GM18909 (cell line): ENCODE data around the gene CPPED1.

Source experiments
- ATAC-seq: cut with Tn5 transposase; IDR thresholded peaks from one replicate; pipeline ENCODE4 v1.9.1; 2021; ENCODE audit warnings: mild to moderate bottlenecking; ENCODE audit not compliant: unreplicated experiment, poor library complexity

CPPED1 gene

DNA sequence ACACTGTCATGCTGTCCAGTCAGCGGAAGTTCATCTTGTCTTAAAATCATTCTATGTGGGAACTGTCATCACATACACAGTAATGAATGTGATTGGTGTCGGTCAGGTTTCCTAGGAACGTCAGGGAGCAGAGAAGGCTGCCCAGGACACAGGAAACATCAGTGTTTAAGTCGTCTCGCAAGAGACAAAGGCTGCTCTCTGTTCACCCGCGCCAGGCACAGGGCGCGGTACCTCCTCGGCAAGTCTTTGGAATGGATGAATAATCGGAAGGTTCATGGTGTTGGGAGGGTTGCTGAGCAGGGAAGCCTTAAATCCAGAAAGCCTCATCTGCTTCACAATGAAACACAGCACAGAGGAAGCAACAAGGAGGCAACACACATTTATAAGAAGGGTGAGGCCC lies 148.2 kb downstream of the CPPED1 start:
- no peak for ATAC-seq

DNA sequence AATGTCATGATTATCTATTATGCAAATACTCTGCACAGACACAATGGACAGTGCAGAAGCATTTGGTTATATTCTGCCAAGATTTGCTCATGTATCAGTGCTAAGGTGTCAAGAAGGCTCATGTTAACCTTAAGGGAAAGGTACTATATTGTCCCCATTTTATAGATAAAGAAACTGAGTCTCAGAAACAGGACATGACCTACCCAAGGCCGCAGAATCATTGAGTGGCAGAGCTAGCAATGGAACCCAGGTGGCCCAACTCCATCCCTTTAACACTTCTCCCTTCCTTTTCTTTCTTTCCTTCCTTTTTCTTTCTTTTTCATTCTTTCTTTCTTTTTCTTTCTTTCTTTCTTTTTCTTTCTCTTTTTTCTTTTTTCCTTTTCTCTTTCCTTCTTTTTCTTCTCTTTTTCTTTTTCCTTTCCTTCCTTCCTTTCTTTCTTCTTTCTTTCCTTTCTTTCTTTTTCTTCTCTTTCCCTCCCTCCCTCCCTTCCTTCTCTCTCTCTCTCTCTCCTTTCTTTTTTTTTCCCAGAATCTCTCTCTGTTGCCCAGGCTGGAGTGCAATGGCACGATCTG lies 149.8 kb downstream of the CPPED1 start:
- no peak for ATAC-seq

DNA sequence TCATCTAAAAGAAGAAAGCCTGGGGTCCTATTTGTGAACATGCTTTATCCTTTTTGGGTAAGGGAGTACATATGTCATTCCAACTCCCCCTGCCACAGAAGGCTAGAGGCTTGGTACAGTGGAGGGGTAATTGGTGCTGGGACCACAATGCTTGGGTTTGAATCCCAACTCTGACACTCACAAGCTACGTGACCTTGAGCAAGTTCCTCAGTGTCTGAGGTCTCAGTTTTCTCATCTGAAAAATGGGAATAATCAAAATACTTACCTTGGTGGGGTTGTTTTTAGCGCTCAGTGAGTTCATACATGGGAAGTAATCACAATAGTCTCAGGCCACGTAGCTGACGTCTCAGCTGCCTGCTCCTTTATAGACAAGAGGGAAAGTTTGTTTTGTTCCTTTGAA lies 150.8 kb downstream of the CPPED1 start:
- ATAC-seq: no peak

DNA sequence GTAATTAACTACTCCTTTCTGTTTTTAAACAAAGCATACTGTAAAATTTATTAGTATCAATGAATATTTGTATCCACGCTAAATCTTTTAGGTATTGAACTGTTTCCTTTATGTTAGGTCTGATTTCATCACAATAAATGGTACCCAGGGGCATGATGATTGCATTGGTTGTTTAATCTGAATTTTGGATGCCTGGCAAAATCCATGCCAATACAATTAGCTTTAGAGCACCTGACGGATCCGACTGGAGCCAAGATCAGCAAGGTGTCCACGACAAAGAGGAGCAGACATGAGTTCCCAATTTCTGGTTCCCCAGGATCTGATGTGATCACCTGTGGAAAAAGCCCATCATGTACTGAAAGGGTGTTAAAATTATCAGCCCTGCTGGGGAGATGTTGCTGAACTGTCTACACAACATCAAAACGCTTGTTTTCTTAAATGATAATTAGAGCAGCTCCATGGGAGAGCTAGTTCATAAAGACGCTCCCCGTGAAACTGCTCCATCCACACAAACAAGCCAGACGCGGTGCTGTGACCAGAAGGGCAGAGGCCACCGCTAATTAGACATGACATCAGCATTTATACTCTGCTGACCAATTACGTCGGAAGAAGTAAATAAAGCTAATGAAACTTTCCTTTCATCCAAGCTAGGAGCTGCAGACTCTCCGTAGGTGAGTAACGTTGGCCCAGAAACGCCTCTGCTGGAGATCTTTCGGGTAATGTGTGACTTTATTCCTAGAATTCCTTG lies 151.7 kb downstream of the CPPED1 start:
- no peak for ATAC-seq

DNA sequence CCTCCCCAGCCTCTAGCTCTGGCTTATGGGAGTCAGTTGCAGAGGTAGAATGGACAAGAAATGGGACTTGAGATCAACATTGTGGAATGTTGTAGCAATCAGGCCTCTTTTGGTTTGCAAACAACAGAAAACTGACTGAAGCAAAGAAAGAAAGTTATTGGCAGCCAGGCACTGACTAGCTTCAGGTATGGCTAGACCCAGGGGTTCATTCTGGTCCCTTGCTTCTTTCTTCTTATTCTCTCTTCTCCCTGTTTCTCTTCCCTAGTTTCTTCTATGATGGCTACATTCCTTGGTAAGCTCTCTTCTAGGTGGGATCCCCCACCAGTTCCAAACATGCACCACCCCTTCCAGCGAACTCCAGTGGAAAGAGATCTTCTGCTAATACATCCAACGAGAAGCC lies 154.3 kb downstream of the CPPED1 start:
- ATAC-seq: no peak

DNA sequence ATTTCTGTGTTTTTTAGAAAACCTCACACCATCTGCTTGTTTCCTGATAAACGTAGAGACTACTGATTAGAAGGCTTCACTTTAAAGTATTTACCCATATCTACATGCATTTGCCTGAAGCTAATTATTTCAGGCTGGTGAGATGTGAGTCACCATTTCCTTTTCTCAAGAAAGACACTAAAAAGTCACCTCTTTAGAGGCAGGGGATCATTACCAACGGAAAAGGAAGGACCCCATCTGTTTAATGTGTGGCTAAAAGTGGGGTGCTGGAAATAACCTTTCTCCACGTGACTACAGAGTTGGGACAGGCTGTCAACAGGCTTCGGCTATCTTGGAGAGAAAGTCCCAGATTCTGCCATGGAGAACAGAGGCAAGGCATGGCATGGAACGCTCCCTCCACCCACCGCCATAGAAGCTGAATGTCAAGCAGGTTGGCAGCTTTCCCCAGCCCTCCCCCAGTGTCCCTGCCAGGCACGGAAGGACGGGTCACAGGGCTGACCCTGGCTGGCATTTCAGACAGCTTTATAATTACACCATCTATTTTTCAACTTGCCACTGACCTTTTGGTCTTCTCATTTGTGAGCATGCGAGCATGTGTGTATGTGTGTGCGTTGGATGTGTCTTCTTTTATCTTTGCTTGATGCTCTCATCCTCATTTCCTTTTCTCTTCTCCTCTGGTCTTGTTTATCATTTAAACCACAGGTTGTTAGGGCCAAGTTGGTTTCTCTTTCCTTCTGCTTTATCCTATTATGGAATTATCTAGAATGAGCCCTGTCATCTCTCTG lies 157.0 kb downstream of the CPPED1 start:
- no peak for ATAC-seq

DNA sequence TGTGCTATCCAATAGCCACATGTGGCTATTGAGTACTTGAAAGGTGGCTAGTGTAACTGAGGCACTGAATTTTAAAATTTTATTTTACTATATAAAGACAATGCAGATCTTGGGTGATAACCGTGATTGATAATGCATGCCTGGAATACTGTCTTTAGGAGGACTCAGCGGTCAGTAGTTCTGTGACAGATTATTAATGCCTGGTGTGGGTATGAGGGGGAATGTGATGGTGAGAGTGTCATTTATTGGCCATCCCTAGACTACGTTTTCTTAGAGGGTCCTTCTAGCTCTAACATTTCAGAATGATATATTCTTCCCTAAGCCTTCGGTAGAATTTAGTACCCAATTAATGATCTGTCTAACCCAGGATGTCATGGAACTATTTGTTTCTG lies 157.6 kb downstream of the CPPED1 start:
- ATAC-seq: no peak

DNA sequence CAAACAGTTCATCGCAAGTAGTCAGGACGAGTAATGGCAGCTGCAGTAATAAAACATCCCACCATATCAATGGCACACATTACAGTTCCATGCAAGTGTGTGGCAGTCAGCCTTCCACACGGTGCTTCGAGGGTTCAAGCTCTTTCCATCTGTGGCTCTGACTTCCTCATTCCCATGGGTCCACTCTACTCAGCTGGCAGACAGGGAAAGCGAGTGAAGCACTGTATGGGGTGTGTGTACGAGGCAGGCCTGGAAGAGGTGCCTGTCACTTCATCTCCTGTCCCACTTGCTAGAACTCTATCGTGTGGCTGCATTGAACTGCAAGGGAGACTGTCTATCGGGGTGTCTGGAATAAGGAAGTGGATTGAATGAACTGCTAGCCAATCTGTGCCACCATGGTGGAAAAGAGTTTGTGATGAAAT lies 160.6 kb downstream of the CPPED1 start:
- no peak for ATAC-seq

DNA sequence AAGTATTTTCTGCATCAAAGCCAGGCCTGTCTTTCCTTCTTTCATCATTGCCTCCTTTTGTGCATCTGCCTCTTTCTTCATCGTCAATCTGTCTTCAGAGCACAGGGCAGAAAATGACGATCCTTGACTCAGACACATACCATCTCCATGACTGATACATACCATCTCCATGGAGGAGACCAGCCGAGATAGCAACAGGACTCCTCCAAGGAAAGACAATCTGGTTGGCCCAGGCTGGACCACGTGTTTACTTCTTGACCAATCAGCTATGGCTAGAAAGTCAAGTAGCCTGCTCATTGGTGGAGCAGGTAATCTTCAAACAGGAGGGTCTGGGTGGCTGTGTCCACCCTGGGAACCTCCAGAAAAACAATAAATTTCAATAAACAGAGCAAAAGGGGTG lies 164.6 kb downstream of the CPPED1 start:
- no peak for ATAC-seq

DNA sequence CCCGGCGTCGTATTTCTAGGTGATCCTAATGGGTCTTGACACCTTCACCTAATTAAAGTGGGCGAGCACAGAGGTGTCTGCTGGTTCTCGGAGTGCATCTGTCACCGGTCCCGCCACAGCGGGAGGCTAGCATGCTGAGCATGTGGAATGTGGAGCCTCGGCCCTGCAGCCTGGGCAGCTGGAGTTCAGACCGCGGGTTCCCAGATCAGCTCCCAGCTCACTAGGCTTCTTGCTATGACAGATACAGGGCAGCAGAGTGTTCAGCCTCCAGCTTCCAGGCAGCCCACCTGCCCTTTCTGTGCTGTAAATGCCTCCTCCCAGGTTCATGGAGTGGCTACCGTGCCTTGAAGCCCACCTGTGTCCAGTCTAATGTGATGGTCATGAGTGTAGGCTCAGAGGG lies 166.7 kb downstream of the CPPED1 start:
- no peak for ATAC-seq

DNA sequence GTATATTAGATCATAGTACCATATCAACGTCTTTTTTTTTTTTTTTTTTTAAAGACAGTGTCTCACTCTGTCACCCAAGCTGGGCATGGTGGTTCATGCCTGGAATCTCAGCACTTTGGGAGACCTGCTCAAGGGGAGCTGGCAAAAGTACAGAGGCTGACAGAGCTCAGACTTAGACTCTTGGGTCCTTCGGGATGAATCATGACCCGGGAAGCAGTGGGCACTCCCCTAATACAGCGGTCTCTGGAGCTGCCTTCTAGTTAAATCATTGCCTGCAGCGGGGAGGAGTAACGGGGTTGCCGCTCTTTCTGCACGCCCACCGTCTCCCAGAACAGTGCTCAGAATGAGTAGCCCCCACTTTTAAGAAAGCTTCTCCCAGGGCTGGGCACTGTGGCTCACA lies 174.4 kb downstream of the CPPED1 start:
- no peak for ATAC-seq

DNA sequence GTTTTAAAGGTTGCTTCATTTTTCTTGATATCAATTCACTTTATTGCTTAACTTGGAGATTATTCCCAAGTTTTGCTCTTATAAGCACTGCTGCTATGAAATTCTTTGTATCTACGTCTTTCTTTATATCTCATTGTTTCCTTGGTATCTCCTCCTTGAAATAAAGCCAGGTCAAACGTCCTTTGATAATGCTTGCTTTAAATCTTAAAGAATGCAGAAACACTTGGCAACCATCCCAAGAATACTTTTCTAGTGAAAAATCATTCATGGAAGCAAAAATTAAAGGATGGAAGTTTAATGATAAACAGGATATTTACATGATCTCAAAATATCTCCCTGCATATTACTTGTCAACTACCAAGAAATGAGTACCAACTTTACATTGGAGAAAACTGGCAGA lies 175.2 kb downstream of the CPPED1 start:
- ATAC-seq: no peak

DNA sequence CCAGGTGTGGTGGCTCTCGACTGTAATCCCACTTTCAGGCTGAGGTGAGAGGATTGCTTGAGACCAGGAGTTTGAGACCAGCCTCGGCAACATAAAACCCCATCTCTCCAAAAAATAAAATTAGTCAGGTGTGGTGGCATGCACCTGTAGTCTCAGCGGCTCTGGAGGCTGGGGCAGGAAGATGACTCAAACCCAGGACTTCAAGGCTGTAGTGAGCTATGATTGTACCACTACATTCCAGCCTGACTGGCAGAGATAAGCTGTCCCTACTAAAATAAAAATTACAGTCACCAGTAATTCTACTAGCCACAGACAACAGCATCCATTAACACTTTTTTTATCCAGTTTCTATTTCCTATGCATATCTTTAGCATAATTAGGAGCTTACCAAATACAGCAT lies 176.3 kb downstream of the CPPED1 start:
- ATAC-seq: no peak

DNA sequence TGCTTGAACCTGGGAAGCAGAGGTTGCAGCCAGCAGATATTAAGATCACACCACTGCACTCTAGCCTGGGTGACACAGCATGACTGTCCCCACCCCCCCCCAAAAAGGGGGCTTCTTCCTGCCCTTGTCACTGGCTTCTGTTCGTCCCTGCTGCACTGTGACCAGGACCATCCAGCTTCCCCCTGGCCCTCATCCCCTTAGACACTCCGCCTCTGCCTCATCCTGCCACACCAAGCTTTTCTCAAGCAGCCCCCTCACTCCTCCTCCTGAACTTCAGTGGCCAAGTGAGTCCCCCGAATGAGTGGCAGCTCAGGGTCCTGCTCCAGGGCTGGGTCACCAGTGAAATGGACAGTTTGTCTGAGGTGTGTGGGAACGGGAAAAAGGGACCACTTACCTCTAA lies 177.3 kb downstream of the CPPED1 start:
- ATAC-seq: no peak

DNA sequence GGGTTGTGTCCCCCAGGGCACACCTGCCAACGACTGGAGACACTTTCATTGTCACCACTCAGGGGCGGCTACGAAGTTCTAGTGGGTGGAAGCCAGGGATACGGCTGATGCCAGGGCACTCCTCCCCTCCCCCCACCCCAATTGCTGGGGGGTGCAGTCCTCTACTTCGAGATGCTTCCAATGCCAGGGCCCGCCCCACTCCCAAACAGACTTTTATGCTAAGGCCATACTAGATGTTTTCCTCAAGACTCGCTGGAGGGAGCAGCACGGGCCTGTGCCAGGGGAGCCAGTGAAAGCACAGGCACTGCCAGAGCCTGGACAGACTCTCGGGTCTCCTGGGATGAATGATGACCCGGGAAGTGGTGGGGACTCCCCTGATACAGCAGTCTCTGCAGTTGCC lies 178.0 kb downstream of the CPPED1 start:
- ATAC-seq: no peak

DNA sequence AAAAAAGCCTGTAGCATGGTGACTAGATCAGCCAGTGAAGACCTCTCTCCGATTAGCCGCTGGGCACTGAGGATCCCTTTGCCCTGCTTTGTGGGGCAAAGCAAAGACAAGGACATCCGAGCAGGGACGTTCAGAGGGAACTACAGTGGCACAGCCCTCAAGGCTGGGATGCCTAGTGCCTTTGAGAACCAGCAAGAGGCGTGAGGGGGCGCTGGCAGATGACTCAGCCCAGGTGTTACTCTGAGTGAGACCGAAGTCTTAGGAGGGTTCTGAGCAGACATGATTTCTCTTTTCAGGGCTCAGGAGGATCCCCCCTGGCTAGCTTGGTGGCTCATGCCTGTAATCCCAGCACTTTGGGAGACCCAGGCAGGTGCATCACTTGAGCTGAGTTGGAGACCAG lies 178.6 kb downstream of the CPPED1 start:
- ATAC-seq: no peak

DNA sequence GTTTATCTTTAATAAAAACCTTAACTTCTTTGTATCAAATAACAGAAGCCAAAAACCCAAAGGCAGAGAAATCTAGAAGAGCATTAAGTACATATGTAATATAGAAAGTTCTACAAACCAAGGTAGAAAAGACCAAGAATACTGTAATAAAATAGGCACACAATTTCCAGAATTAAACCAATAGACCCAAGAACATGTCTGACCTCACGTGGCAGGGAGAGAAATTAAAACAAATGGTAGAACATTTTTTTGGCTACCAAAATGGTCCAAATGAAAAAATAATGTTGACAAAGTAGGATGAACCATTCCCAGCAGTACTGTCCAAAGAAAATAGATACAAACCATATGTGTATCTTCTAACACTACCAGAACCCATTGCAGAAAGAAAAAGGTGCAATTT lies 183.5 kb downstream of the CPPED1 start:
- no peak for ATAC-seq

DNA sequence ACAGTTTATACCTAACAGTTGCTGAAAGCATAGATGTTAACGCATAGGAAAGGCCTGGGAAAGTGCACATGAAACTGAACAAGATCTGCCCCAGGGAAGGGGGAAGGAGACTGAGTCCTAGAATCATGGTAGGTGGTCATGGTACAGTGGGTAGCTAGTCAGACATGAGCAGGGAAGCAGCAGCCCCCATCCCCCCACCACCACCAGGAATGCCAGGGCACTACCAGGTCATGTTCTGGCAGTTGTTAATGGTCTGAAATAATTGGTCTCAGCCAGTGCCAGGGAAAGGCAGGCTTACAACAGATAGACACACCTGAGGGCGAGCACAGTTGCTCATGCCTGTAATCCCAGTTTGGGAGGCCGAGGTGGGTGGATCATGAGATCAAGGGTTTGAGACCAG lies 185.2 kb downstream of the CPPED1 start:
- ATAC-seq: no peak

DNA sequence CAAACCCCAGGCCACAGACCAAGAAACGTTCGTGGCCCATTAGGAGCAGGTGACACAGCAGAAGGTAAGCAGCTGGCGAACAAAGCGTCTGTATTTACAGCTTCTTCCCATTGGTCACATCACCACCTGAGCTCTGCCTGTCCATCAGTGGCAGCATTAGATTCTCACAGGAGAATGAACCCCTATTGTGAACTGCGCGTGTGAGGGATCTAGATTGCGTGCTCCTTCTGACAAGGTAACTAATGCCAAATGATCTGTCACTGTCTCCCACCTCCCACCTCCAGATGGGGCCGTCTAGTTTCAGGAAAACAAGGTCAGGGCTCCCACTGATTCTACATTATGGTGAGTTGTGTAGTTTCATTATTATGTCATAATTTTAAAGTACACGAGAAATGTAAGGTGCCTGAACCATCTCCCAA lies 186.3 kb downstream of the CPPED1 start:
- ATAC-seq: no peak

DNA sequence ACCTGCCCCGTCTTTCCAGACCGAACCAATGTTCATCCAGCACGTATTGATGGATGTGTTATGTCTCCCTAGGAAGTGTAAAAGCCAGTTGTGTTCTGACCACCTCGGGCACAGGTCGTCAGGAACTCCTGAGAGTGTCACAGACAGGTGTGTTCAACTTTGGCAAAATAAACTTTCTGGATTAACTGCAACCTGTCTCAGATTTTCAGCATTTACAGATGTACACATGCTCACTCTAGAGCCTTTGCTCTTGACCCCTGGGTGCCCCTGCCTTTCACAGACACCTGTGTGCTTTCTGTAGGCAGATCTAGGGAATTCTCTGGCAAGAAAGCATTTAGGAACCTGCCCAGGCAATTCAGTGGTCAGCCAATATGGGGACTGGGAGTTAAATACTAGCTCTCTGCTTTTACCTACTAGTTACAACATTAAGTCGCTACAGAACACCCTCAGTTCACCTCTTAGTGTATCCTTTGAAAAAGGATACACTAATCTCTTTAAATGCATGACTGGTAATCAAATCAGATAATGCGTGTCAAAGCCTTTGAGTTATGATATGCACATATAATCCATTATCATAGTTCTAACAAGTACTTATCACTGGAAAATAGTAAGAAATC lies 188.9 kb downstream of the CPPED1 start:
- ATAC-seq: no peak

DNA sequence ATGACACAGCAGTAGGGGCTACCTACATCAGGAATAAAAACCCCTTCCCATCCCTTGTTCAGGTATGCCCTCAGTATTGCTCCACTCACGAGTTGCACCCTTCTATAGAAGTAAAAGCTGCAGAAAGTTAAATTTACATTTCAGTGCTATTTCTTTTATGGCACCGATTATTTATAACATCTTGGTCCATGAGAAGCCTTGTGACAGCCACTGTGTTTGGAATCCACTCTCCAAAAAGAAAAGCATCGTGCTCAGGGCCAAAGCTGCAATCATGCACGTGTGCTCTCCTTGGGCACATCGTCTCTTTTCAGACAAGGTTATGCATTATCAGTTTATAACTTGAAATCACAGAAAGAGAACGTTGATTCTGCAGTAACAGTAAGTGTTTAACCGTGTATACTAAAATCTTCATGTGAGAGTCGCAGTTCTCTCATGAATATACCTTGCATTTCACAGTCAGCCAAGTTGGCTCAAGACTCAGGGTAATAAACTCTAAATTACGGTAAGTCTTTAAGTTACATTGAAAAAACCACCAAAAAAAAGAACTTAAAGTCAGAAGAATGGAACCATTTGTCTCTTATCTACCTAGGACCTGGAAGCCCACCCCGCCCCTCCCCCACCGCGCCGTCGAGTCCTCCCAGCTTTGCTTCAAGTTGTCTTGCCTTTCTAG lies 189.6 kb downstream of the CPPED1 start:
- ATAC-seq: no peak
